Islet of Langerhans (tissue), 1 donor: ENCODE data around the gene GTF3C5.
"Not testable (repeated sequence)": the region's sequence is repeated elsewhere in the genome, so short reads cannot be mapped to it uniquely, and the experiment has no call there.

Experiments
- FAIRE-seq: peaks from one replicate; lab custom pipeline; 2011; peaks lifted over from hg19 to GRCh38; lab: Jason Lieb, UNC

The GTF3C5 gene

DNA sequence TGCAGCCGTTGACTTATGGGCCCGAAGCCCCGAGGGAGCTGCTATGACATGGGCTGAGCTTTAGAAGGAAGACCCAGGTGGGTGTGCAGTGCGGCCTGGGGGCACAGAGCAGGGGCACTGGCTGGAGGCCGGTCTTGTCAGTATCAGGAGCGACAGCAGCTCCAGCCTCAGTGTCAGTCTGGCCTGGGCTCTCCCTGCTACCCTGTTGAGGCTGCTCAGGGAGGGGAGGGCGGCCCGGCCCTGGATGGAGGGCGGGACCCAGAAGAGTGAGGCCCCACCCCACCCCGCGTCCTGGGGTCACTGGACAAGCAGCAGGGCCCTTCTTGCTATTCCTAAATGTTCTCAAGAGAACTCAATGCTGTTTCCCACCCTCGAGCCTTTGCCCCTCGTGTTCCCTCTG lies 34.3 kb upstream of the GTF3C5 start:
- FAIRE-seq: no peak

DNA sequence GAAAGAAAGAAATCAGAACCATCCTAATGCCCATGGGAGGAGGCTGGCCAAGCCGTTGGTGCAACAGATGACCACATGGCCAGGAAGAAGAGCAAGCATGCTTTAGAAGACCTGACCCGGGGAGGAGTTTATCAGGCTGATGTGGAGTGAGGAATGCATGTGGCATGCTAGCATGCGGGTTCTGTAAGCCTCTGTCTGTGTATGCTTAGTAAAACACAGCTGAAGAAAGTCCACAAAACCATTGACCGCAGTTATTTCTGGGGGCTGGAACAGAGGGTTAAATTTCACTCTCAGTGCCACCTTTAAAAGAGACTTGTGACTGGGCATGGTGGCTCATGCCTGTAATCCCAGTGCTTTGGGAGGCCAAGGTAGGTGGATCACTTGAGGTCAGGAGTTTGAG lies 33.2 kb upstream of the GTF3C5 start:
- FAIRE-seq: no peak

DNA sequence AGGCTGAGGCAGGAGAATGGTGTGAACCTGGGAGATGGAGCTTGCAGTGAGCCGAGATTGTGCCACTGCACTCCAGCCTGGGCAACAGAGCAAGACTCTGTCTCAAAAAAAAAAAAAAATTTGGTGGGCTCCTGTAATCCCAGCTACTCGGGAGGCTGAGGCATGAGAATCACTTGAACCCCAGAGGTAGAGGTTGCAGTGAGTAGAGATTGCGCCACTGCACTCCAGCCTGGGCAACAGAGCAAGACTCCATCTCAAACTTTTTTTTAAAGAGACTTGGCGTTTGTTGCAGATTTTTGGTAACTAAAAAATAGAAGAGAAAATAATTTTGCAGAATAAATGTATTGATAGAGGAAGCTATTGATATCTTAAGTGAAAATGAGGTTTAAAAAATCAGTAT lies 32.6 kb upstream of the GTF3C5 start:
- FAIRE-seq: not testable (repeated sequence)

DNA sequence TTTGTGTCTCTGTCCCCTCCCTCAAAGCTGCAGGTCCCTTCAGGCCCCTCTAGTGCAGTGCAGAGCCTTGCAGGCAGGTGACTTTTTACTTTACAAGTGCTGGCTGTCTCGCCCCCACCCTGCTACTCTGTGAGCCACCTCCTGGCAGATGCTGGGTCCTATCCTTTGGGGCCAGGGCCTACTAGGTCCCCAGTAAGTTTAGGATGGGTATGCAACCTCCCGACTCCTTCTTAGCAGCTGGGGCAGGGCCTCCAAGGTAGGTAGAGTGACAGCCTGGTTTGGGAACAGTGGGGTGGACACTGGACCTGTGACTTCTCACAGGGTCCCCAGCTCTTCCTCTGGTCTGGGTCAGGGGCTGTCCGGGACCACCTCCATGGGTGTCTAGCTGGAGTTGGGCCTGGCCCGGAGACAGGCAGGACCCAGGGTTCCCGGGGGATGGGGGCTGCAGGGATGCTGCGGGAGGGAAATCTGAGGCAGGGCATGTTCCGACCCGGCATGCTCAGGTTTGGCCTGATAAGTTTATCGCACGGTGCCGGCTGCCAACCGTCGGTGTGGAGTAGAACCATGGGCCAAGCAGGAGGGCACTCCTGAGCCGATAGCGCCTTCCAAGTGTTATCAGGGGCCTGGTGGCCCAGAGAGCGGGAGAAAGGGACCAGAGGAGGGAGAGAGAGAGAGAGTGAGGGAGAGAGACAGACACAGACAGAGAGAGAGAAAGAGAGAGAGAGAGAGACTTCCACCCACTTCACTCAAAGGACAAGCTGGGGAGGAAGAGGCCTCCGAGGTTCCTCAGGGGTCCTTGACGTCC lies 31.8 kb upstream of the GTF3C5 start:
- FAIRE-seq: no peak

DNA sequence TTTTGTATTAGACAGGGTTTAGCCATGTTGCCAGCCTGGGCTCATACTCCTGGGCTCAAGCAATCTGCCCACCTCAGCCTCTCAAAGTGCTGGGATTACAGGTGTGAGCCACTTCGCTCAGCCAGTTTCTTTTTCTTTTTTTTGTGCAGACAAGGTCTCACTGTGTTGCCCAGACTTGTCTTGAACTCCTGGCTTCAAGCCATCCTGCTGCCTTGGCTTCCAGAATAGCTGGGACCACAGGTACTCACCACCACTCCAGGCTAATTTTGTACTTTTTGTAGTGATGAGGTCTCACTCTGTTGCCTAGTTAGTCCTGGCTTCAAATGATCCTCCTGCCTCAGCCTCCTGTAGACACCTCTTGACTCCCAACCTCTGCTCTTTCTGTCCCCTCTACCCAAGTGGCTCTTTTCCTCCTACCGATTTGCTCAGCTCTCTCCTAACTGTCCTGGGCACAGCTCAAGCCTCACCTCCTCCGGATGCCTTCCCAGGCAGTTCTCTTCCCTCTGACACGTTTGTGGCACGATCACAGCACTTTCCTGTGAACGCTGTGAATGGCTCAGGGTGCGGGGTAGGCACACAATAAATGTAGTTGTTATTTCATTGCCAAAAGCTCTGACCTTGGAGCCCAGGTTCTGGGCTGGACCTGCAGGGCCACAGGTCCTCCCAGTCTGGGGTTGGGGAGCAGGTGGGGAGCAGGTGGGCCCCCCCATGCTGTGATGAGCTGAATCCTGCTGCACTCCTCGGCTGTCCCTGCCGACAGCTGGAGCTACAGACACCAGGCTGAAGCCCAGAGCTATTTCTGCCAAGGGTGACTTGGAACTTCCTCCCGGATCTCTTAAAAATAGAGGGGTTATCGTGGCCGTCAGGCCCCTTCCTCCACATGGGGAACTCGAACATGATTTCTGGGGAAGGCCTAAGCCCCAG lies 28.4 kb upstream of the GTF3C5 start:
- FAIRE-seq: no peak

DNA sequence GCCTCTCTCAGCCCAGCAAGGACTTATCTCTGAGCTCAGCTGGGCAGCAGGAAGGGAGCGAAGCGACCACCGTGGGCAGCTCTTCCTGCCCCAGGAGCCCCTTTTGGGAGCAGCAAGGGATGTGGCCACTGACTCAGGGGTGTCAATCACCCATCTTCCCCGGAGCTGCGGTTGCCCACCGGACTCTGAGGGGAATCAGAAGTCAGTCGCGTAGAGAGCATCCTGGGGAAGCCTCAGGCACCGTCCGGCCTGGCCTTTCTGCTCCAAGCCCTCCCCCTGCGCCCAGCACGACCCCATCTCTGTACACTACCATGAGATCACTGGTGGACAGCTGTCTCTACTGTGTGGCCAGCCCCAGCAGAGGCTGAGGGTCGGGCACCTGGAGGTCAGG lies 27.7 kb upstream of the GTF3C5 start:
- FAIRE-seq: no peak

DNA sequence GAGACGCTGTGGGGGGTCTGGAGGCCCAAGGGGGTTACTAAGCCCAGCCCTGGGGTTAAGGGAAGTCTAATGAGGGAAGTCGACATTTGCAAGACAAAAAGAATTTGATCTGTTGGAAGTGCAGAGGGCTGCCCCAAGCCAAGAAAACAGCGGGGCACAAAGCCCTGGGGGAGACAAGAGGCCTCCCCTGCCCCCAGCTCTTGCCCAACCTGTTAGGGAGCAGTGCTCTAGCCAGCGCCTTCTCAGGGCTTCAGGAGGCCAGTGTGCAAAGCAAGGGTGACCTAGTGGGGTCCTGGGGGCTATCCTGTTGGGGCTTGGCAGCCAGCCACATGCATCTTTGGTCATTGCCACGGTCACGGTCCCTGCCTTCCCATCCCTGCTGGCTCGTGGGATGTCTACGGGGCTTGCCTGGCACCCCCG lies 27.1 kb upstream of the GTF3C5 start:
- no peak for FAIRE-seq

DNA sequence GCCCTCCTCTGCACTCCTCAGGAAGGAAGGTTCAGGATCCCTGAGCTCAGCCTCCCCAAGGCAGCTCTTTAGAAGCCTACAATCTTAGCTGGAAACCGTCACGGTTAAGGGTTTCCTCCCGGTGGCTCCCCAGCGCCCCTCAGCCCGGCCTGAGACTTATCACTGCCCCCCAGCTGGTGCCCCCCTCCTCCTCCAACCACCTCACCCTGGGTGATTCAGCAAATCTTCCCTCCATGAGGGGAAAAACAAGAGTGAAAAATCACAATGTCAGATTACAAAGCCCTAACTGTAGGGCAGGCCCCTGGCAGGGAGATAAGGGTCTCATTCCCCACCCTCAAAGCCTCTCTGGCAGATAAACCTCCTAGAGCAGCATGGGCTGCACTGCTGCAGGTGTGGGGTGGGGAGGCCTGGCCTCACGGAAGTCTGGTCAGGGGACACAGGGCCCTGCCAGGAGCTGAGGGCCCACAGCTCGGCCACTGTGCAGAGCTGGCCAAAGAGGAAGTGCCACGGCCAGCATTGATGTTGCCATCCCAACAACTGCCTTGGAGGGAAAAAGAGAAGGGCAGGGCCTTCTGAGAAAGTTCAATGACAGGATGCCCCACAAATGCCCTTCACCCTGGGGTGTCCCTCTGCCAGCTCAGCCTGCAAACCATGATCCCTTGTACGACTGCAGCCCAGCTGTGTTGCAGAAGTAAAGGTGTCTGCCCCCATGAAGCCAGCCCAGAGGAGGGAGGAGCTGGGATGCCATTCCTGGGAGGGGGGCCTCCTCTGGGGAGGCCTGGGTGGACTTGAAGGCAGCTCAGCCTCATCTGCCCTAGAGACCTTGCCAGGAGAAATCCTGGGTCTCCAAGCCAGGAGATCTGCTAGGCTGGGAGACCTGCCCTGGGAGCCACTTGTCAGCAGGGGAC lies 26.5 kb upstream of the GTF3C5 start:
- FAIRE-seq: no peak

DNA sequence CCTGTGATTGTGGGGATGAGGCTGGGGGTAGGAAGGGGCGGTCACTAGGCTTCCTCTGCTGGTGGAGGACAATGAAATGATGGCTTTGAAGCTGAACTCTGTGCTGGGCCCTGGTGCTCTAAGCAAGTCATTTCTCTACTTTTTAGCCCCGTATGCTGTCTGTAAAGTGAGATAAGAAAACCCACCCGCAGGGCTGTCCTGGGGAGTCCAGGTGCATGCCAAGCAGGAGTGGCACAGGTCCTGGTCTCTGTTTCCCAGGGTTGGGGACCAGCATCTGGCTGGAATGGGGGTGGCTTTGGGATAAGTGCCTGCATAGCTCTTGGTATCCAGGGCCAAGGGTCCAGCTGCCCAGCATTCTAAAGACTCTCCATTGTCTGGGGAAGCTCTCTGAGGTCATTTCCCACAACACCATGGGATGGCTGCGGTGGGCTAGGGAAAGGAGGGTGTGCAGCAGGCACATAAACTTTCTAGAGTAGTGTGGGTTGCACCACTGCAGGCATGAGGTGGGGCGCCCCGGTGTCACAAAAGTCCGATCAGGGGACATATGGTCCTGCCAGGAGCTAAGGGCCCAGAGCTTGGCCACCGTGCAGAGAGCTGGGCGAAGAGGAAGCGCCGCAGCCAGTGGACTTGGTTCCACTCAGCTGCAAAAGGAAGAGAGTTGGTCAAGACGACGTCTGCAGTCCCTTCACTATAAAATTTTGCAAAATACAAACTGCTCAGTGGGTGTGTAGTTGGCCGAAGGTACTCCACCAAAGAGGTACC lies 25.6 kb upstream of the GTF3C5 start:
- FAIRE-seq: no peak

DNA sequence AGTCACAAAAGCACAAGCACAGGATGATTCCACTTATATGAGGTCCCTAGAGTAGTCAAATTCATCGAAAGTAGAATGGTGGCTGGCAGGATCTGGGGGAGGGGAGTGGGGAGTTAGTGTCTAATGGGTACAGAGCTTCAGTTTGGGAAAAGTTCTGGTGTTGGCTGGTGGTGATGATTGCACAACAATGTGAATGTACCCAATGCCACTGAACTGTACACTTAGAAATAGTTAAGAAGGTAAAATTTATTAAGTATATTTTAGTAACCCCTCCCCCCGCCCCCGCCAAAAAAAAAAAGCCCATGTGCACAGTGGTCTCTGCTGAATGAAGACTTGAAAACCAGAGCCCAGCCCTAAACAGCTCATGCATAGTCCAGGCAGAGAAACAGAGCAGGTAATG lies 24.8 kb upstream of the GTF3C5 start:
- no peak for FAIRE-seq

DNA sequence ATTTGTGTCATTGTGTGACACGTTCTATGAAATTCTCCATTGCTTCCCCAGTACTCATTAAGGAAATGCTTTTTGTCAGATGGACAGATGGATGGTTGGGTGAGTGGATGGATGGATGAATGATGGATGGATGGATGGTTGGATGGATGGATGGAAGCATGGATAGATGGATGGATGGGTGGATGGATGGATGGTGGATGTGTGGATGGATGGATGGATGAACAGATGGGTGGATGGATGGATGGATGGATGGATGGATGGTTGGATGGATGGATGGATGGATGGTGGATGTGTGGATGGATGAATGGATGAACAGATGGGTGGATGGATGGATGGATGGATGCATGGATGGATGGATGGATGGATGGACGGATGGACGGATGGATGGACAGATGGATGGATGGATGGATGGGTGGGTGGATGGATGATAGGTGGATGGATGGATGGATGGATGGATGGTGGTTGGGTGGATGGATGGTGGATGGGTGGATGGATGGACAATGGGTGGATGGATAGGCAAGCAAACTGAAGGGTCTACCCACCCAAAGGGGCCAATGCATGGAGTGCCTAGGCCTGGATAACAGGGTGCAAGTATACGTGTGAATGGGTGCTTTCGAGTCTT lies 24.0 kb upstream of the GTF3C5 start:
- no peak for FAIRE-seq

DNA sequence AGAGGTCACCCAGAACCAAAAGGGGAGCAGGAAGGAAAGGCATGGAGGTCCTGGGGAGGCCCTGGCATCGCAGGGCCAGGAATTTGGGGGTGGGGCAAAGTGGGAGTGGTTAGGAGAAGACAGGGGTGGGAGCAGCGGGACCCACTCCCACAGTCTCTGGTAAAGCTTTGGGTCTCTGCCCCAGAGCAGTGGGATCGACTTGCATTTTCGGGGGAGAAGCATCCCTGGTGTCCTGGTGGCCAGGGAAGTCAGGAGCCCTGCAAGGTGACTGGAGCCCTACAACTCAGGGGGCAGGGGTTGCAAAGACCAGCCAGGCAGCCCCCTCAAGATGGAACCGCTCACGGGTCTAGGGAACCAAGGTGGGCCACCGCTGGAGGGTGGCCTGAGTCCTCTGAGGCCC lies 22.4 kb upstream of the GTF3C5 start:
- no peak for FAIRE-seq

DNA sequence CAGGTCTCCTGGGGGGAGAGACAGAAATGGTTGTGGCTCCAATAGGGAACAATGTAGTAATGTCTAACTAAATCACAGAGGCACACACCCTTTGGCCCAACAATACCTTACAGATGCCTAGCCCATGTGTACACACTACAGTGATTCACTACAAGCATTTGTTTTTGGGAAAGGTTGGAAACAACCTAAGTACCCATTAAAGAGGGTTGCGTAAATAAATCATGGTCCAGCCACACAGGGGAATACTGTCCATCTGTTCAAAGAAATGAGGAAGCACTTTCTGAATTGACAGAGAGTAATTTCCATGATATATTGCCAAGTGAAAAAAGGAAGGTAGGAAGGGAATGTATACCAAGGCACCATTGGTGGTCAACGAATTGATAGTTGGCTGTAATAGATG lies 22.0 kb upstream of the GTF3C5 start:
- no peak for FAIRE-seq

DNA sequence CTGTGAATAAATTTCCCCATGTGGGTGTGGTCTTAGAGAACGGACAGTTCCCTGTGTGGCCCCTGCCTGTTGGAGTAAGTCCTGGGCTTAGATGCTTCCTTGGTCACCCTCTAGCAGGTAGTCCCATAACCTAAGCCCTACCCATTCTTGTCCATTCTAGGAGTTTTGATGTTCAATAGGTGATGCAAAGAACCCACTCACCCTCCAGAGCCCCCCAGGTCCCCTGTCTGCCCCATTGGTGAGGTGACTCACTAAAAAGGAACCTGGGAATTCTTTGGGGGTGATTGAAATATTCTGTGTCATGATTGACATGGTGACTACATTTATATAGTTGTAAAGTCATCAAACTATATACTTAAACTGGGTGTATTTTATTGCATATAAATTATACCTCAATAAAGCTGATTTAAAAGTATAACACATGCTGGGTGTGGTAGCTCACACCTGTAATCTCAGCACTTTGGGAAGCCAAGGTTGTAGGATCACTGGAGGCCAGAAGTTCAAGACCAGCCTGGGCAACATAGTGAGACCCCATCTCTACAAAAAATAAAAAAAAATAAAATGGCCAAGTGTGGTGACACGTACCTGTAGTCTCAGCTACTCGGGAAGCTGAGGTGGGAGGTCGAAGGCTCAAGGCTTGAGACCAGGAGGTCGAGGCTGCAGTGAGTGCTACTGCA lies 20.8 kb upstream of the GTF3C5 start:
- no peak for FAIRE-seq

DNA sequence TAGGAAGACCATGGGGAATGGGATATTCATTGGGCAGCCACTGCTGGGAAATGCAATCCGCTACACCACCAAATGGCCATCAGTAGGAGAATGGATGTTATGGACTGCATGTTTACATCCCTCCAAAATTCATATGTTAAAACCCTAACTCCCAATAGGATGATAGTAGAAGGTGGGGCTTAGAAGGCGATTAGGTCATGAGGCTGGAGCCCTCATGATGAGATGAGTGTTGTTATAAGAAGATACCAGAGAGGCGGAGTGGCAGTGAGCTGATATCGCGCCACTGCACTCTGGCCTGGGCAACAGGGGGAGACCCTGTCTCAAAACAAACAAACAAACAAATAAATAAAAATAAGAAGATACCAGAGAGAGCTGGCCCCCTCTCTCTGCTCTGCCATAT lies 16.1 kb upstream of the GTF3C5 start:
- FAIRE-seq: no peak

DNA sequence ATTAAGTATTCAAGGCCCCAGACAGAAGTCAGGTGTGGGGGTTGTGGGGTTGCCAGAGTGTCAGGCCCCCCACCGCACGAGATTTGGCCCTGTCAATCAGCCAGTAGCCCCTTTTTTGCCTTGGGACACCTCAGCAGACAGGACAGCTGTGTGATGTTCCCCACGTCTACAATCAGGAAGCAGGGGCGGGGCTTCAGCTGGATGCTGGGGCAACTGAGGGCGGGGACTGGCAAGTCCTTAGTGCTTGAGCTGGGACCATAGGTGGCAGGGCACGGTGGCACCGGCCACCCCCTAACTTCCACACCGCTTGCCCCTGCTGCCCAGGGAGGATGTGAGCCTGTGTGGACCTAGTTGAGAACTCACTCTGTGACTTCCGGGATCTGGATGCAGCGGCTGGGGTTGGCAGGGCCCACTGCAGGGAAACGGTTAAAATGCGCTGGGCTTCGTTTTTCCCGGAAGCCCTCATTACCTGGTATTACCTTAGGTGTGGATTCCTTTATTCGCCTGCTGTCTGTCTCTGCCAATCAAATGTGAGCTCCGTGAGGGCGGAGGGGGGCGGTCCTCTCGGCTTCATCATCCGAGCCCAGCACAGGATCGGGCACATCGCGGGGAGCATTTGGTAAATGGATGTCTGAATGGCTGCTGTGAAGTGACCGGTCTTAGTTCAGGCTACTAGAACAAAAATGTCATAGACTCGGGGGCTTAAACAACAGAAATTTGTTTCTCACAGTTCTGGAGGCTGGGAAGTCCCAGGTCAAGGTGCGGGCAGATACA lies 7.5 kb upstream of the GTF3C5 start:
- FAIRE-seq: no peak

DNA sequence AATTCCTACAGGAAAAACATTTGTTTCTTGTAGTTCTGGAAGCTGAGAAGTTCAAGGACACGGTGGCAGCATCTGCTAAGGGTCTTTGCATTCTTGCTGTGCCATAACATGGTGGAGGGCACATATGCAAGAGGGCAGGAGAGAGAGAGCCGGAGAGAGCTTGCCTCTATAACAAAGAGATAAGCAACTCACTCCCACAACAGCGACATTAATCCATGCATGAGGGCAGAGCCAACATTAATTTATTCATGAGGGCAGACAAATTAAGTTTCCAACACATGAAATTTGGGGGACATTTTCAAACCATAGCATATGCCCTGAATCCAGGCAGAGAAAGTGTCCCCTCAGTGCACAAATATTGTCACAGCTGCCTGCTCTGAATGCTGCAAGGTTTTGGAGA lies 4.4 kb upstream of the GTF3C5 start:
- FAIRE-seq: no peak

DNA sequence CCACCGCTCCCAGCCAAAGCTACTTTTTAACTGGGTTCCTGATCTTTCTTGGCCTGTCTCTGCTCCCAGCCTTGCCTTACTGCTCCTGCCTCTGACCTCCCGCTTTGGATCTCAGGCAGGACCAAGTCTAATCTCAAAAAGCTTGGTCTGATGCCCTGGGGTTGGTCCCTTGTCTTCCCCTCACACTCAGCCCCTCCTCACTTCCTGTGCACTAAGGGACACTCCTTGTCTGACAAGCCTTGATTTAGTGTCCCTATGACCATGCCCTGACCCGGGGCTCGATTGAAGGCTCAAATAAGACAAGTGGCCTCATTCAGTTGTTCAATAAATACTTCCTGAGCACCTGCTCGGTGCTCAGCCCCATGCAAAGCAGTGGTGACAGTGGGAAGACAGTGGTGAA lies 3.7 kb upstream of the GTF3C5 start:
- FAIRE-seq: no peak

DNA sequence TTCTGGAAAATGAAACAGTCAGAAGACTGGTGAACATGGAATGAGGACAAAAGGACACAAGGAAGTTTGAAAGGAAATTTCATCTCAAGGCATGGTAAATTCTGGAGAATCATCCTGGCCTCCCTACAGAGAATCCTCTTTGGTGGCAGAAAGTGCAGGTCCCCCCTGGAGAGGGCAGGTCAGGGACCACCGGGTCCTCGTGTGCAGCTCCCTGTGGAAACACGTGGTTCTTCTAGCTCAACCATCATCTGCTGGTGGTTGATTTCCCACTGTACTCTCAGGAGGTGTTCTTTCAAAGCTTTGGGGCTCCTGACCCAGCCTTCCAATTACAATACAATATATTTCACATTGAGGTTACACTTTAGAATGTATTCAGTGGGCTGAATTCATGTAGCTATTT lies 2.6 kb upstream of the GTF3C5 start:
- no peak for FAIRE-seq

DNA sequence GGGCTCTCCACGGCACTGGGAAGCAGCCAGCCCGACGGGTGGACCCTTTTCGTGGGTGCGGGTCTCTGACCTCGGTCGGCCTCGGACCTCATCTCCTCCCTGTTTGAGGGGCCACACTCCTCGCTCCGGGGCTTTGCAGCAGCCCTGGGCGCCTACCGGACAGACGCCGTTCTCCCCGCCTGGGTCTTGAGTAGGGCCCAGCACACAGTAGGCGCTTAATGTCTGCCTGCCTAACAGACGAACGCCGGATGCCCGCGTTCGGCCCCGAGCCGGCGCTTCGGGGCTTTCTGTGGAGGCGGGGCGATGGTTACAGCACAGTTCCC lies 842 bp upstream of the GTF3C5 start:
- no peak for FAIRE-seq
